HEK293 (cell line): ENCODE results near the gene SLC6A4.

Experiments
- CTCF ChIA-PET: fragments of 350-600 bp; formaldehyde crosslinking; extraction: SDS; loops from one replicate; lab custom pipeline; 2021; ENCODE audit warnings: antibody characterized with exemption; lab: Yijun Ruan, JAX
- POLR2A ChIA-PET: fragments of 300-600 bp; formaldehyde crosslinking; extraction: SDS; loops from one replicate; lab custom pipeline; 2020; ENCODE audit warnings: antibody characterized with exemption, inconsistent platforms; lab: Yijun Ruan, JAX
- H3K27ac ChIP-seq: fragments of 200-500 bp; sonication (Bioruptor generic); 2 replicates; pipeline ENCODE4 v1.5.1; 2014; ENCODE audit warnings: low read depth, low read length, control low read depth, inconsistent platforms; ENCODE audit errors: extremely low read depth
- H3K36me3 ChIP-seq, 2 experiments: fragments of 200-500 bp in 1 of 2; sonication (Bioruptor generic) in 1 of 2; 1 replicate in 1 of 2; 2 replicates in 1 of 2; pipeline ENCODE4 v1.5.1; 2014 to 2017; ENCODE audit warnings: inconsistent platforms in 2 of 2, low read length in 2 of 2; ENCODE audit not compliant: control insufficient read depth in 2 of 2, insufficient read depth in 1 of 2
- H3K4me1 ChIP-seq: fragments of 200-500 bp; sonication (Bioruptor generic); 2 replicates; pipeline ENCODE4 v1.5.1; 2014; ENCODE audit warnings: mild to moderate bottlenecking, low read length, inconsistent platforms; ENCODE audit not compliant: control insufficient read depth, insufficient read depth
- H3K4me3 ChIP-seq: 2 replicates; pipeline ENCODE4 v1.5.1; 2011; ENCODE audit warnings: low read depth, mild to moderate bottlenecking, control low read depth, low read length, moderate library complexity
- H3K9me3 ChIP-seq: fragments of 200-500 bp; sonication (Bioruptor generic); 2 replicates; pipeline ENCODE4 v1.5.1; 2014; ENCODE audit warnings: low read depth, low read length, inconsistent platforms; ENCODE audit not compliant: control insufficient read depth, insufficient read depth
- GLI4 ChIP-seq: fragments of 450-650 bp; formaldehyde crosslinking; IDR thresholded peaks from 2 replicates; pipeline ENCODE4 v1.5.1; 2016; ENCODE audit warnings: missing biosample characterization, missing genetic modification characterization
- PRDM1 ChIP-seq: fragments of 450-650 bp; formaldehyde crosslinking; IDR thresholded peaks from 2 replicates; pipeline ENCODE4; 2016; ENCODE audit warnings: missing biosample characterization, missing genetic modification characterization
- PRDM10 ChIP-seq: fragments of 450-650 bp; formaldehyde crosslinking; IDR thresholded peaks from 2 replicates; pipeline ENCODE4 v1.5.1; 2016; ENCODE audit warnings: missing biosample characterization, missing genetic modification characterization
- SP3 ChIP-seq: fragments of 450-650 bp; formaldehyde crosslinking; IDR thresholded peaks from 2 replicates; pipeline ENCODE4 v1.5.1; 2016; ENCODE audit warnings: missing biosample characterization, missing genetic modification characterization
- ZBTB20 ChIP-seq: fragments of 450-650 bp; formaldehyde crosslinking; IDR thresholded peaks from 2 replicates; pipeline ENCODE4 v1.5.1; 2016; ENCODE audit warnings: missing biosample characterization, missing genetic modification characterization
- ZBTB48 ChIP-seq: fragments of 450-650 bp; formaldehyde crosslinking; IDR thresholded peaks from 2 replicates; pipeline ENCODE4 v1.5.1; 2016; ENCODE audit warnings: missing biosample characterization, missing genetic modification characterization
- ZNF114 ChIP-seq: fragments of 450-650 bp; formaldehyde crosslinking; IDR thresholded peaks from 2 replicates; pipeline ENCODE4 v1.5.0; 2017; ENCODE audit warnings: missing biosample characterization, missing genetic modification characterization
- ZNF121 ChIP-seq: fragments of 450-650 bp; formaldehyde crosslinking; IDR thresholded peaks from 2 replicates; pipeline ENCODE4 v1.5.1; 2016; ENCODE audit warnings: missing biosample characterization, missing genetic modification characterization
- ZNF138 ChIP-seq: fragments of 450-650 bp; formaldehyde crosslinking; IDR thresholded peaks from 2 replicates; pipeline ENCODE4 v1.5.1; 2016; ENCODE audit warnings: missing biosample characterization, missing genetic modification characterization, borderline replicate concordance
- ZNF274 ChIP-seq, 2 experiments: fragments of 200-500 bp in 1 of 2; fragments of 450-650 bp in 1 of 2; sonication (Bioruptor generic) in 1 of 2; formaldehyde crosslinking in 1 of 2; IDR thresholded peaks; 2 replicates each; pipeline versions ENCODE4 v1.5.1 to v1.6.1; 2014 to 2016; ENCODE audit warnings: borderline replicate concordance in 1 of 2, inconsistent platforms in 1 of 2, low read length in 1 of 2, missing biosample characterization in 1 of 2, missing genetic modification characterization in 1 of 2
- ZNF302 ChIP-seq: fragments of 450-650 bp; formaldehyde crosslinking; IDR thresholded peaks from 2 replicates; pipeline ENCODE4 v1.5.1; 2016; ENCODE audit warnings: missing biosample characterization, missing genetic modification characterization, low read depth
- ZNF416 ChIP-seq: fragments of 450-650 bp; formaldehyde crosslinking; IDR thresholded peaks from 2 replicates; pipeline ENCODE4 v1.5.1; 2016; ENCODE audit warnings: missing biosample characterization, missing genetic modification characterization
- ZNF501 ChIP-seq: fragments of 450-650 bp; formaldehyde crosslinking; IDR thresholded peaks from 2 replicates; pipeline ENCODE4 v1.5.1; 2016; ENCODE audit warnings: missing biosample characterization, missing genetic modification characterization
- ZNF624 ChIP-seq: fragments of 450-650 bp; formaldehyde crosslinking; IDR thresholded peaks from 2 replicates; pipeline ENCODE4 v1.5.1; 2017; ENCODE audit warnings: missing biosample characterization, missing genetic modification characterization
- ZNF707 ChIP-seq: fragments of 450-650 bp; formaldehyde crosslinking; IDR thresholded peaks from 2 replicates; pipeline ENCODE4 v1.5.1; 2016; ENCODE audit warnings: missing biosample characterization, missing genetic modification characterization
- ZNF791 ChIP-seq: fragments of 450-650 bp; formaldehyde crosslinking; IDR thresholded peaks from 2 replicates; pipeline ENCODE4 v1.5.1; 2016; ENCODE audit warnings: missing biosample characterization, missing genetic modification characterization
- ZXDB ChIP-seq: fragments of 450-650 bp; formaldehyde crosslinking; IDR thresholded peaks from 2 replicates; pipeline ENCODE4 v1.5.1; 2016; ENCODE audit warnings: missing biosample characterization, missing genetic modification characterization
- TF ChIP-seq, protein P1 (sequence below): fragments of 450-650 bp; formaldehyde crosslinking; IDR thresholded peaks from 2 replicates; pipeline ENCODE4 v1.5.1; 2017; ENCODE audit warnings: missing biosample characterization, missing genetic modification characterization
- TF ChIP-seq, protein P2 (sequence below): fragments of 450-650 bp; formaldehyde crosslinking; IDR thresholded peaks from 2 replicates; pipeline ENCODE4 v1.5.1; 2016; ENCODE audit warnings: missing biosample characterization, missing genetic modification characterization, low read depth

Gene SLC6A4

GRCh38 chr17:30239089-30239462 lies 3.6 kb upstream of the SLC6A4 start:
- Histone ChIP-seq H3K36me3 (no peaks in the 10 kb centered on the region), H3K9me3 (no peaks in the 10 kb centered on the region), H3K4me3 (no peak overlapping the region), H3K4me1 (peaks cover 2% of the 10 kb centered on the region; the same call in 1 of the 2 replicates), H3K27ac (no peak overlapping the region)
- POLR2A ChIA-PET = no interaction called here
- CTCF ChIA-PET = no interaction called here
- TF ChIP-seq ZNF707 (tag by site-specific recombination) (no peak), PRDM10 (tag by site-specific recombination) (peak; percentile 69)

DNA sequence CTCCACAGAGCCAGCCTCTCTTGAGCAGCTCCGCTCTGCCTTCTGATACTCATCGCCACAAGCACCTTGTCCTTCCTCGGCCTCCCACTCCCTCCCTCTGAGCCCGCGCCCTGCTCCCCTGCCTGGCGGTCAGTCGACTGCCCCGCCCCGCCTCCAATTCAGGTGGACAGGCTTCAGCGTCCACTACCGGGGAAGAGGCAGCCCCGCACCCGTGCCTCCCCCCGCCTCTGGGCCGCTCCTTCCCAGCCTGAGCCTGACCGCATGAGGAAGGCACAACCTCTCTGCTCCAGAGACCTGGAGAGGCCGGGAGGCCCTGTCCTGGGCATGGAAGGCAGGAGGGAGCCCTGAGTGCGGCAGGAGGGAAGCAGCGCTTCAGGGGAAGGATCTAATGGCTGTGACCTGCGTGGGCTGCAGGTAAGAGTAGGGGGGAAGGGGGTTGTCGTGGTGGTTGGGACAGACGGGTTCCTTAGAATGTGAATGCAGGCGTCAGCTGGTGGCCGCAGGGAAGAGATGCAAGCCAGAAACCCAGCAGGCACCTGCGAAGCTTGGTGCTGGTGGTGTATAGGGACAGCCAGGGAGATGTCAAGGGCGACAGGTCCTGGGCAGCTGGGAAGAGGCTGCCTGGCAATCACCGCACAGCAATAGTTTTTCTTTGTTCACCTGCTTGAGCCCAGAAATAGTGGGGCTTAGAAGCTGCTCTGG lies 3.0 kb upstream of the SLC6A4 start:
- Histone ChIP-seq H3K9me3 (no peaks in the 10 kb centered on the region), H3K4me3 (no peak overlapping the region), H3K36me3 (no peaks in the 10 kb centered on the region), H3K4me1 (peaks cover 2% of the 10 kb centered on the region; the same call in 1 of the 2 replicates), H3K27ac (no peak overlapping the region)
- TF ChIP-seq ZNF121 (tag by site-specific recombination) = no peak
- no peak for TF ChIP-seq ZNF501 (tag by site-specific recombination)
- no peak for TF ChIP-seq GLI4 (tag by site-specific recombination)
- TF ChIP-seq, protein P1, sequence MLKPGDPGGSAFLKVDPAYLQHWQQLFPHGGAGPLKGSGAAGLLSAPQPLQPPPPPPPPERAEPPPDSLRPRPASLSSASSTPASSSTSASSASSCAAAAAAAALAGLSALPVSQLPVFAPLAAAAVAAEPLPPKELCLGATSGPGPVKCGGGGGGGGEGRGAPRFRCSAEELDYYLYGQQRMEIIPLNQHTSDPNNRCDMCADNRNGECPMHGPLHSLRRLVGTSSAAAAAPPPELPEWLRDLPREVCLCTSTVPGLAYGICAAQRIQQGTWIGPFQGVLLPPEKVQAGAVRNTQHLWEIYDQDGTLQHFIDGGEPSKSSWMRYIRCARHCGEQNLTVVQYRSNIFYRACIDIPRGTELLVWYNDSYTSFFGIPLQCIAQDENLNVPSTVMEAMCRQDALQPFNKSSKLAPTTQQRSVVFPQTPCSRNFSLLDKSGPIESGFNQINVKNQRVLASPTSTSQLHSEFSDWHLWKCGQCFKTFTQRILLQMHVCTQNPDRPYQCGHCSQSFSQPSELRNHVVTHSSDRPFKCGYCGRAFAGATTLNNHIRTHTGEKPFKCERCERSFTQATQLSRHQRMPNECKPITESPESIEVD = no peak
- TF ChIP-seq ZNF114 (tag by site-specific recombination) = no peak
- no peak for TF ChIP-seq ZNF302 (tag by site-specific recombination)
- TF ChIP-seq, protein P2, sequence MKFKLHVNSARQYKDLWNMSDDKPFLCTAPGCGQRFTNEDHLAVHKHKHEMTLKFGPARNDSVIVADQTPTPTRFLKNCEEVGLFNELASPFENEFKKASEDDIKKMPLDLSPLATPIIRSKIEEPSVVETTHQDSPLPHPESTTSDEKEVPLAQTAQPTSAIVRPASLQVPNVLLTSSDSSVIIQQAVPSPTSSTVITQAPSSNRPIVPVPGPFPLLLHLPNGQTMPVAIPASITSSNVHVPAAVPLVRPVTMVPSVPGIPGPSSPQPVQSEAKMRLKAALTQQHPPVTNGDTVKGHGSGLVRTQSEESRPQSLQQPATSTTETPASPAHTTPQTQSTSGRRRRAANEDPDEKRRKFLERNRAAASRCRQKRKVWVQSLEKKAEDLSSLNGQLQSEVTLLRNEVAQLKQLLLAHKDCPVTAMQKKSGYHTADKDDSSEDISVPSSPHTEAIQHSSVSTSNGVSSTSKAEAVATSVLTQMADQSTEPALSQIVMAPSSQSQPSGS = no peak
- no peak for TF ChIP-seq ZBTB20 (tag by site-specific recombination)
- no peak for TF ChIP-seq ZNF416
- TF ChIP-seq ZNF624 (tag by site-specific recombination) = no peak
- TF ChIP-seq ZNF707 (tag by site-specific recombination) = no peak
- TF ChIP-seq ZXDB = no peak
- TF ChIP-seq PRDM10 (tag by site-specific recombination) = no peak
- TF ChIP-seq ZNF791 (tag by site-specific recombination) = no peak
- no peak for TF ChIP-seq ZBTB48 (tag by site-specific recombination)
- no peak for TF ChIP-seq SP3 (tag by site-specific recombination)
- TF ChIP-seq ZNF138 (tag by site-specific recombination) = no peak
- no peak for TF ChIP-seq PRDM1 (tag by site-specific recombination)
- no peak for TF ChIP-seq ZNF274 (IDR thresholded peaks at IDR 0.05; ENCODE audit: low read length)
- no peak for TF ChIP-seq ZNF274 (tag by site-specific recombination; IDR thresholded peaks at IDR 0.05; ENCODE audit: borderline replicate concordance)
- POLR2A ChIA-PET = no interaction called here
- CTCF ChIA-PET = no interaction called here
